Lower leg skin (tissue), 3 donors: ENCODE measurements around the gene TMEM181.
"Not testable (repeated sequence)": the region's sequence is repeated elsewhere in the genome, so short reads cannot be mapped to it uniquely, and the experiment has no call there.

ENCODE experiments used
- POLR2A ChIP-seq, 2 donors: fragments of 450-650 bp; IDR thresholded peaks; one replicate each; pipeline ENCODE4 v1.6.1; 2016 to 2017; ENCODE audit warnings: antibody characterized with exemption in 2 of 2, mild to moderate bottlenecking in 1 of 2, moderate library complexity in 1 of 2
- TF ChIP-seq, protein P1 (sequence below), 3 donors: fragments of 450-650 bp; IDR thresholded peaks; one replicate each; pipeline ENCODE4 v1.5.1; 2016; ENCODE audit warnings: antibody characterized with exemption in 3 of 3, mild to moderate bottlenecking in 3 of 3, moderate library complexity in 2 of 3

DNA sequence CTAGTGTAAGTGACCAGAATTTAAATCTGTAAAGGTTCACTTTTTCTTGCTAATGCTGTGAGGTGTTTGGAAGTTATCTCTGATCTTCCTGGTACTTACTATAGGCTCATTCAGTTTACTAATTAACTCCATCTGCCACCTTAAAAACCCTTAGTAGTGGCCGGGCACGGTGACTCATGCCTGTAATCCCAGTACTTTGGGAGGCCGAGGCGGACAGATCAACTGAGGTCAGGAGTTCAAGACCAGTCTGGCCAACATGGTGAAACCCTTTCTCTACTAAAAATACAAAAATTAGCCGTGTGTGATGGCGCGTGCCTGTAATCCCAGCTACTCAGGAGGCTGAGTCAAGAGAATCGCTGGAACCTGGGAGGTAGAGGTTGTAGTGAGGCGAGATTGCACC, 97.1 kb downstream of the TMEM181 start:
- TF ChIP-seq, protein P1, sequence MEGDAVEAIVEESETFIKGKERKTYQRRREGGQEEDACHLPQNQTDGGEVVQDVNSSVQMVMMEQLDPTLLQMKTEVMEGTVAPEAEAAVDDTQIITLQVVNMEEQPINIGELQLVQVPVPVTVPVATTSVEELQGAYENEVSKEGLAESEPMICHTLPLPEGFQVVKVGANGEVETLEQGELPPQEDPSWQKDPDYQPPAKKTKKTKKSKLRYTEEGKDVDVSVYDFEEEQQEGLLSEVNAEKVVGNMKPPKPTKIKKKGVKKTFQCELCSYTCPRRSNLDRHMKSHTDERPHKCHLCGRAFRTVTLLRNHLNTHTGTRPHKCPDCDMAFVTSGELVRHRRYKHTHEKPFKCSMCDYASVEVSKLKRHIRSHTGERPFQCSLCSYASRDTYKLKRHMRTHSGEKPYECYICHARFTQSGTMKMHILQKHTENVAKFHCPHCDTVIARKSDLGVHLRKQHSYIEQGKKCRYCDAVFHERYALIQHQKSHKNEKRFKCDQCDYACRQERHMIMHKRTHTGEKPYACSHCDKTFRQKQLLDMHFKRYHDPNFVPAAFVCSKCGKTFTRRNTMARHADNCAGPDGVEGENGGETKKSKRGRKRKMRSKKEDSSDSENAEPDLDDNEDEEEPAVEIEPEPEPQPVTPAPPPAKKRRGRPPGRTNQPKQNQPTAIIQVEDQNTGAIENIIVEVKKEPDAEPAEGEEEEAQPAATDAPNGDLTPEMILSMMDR (IDR thresholded peaks at IDR 0.05) = not testable (repeated sequence)
- TF ChIP-seq POLR2A (IDR thresholded peaks at IDR 0.05) = not testable (repeated sequence)
